Measurements from ENCODE around the gene CAP2.
A peak's percentile ranks its signal among the peaks of the same experiment; 100 is the strongest.

DNA sequence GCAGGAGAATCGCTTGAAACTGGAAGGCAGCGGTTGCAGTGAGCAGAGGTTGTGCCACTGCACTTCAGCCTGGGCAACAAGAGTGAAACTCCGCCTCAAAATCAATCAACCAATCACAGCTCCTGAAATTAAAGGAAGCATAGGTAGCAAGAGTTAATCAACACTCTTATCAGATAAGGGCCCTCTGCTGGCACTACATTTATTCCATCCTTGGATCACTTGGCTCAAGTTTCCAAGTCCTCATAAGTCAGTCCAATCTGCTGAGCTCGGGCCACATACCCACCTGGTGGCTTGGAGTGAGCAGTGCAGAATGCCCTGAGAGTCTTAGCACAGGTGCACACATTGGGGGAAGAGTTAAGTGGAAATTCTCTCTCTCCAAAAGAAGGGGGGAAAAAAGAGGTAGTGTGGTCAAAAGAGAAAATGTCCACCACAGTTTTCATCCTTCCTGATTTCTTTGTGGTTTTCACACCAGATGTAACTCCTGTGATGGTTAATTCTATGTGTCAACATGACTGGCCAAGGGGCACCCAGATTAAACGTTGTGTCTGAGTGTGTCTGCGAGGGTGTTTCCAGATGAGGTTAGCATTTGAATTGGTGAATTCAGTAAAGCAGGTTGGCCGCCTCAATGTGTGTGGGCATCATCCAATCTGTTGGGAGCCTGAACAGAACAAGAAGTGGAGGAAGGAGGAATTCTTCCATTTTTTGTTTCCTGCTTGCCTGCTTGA is 192.5 kb downstream of the CAP2 start:
- peak; percentile 71 for TF ChIP-seq CTCF (conservative IDR thresholded peaks at IDR 0.05)
- no peak for TF ChIP-seq ZFX (IDR thresholded peaks at IDR 0.05)
